Subcutaneous abdominal adipose tissue (tissue), 5 donors: ENCODE data around the gene GLIPR2.
A peak's percentile ranks its signal among the peaks of the same experiment; 100 is the strongest.
"Not testable (repeated sequence)": the region's sequence is repeated elsewhere in the genome, so short reads cannot be mapped to it uniquely, and the experiment has no call there.

Experiments used
- H3K27ac ChIP-seq: one replicate; pipeline ENCODE4 v1.7.0; 2013; ENCODE audit warnings: low read depth, mild to moderate bottlenecking, inconsistent platforms, low read length, moderate library complexity
- H3K27me3 ChIP-seq, 5 donors: one replicate each; pipeline ENCODE4 v1.7.0; 2013; ENCODE audit warnings: low read length in 5 of 5, inconsistent platforms in 1 of 5; ENCODE audit not compliant: control insufficient read depth in 5 of 5, insufficient read depth in 4 of 5
- H3K36me3 ChIP-seq, 5 donors: one replicate each; pipeline ENCODE4 v1.7.0; 2013; ENCODE audit warnings: low read length in 5 of 5; ENCODE audit not compliant: control insufficient read depth in 5 of 5, insufficient read depth in 5 of 5
- H3K4me1 ChIP-seq, 5 donors: one replicate each; pipeline ENCODE4 v1.7.0; 2013; ENCODE audit warnings: low read length in 5 of 5, mild to moderate bottlenecking in 3 of 5, moderate library complexity in 1 of 5; ENCODE audit not compliant: control insufficient read depth in 5 of 5, insufficient read depth in 5 of 5
- H3K4me3 ChIP-seq, 5 donors: one replicate each; pipeline ENCODE4 v1.7.0; 2013; ENCODE audit warnings: low read length in 5 of 5, low read depth in 1 of 5
- H3K9ac ChIP-seq, 5 donors: one replicate each; pipeline ENCODE4 v1.7.0; 2013; ENCODE audit warnings: low read length in 5 of 5, mild to moderate bottlenecking in 4 of 5, moderate library complexity in 3 of 5
- H3K9me3 ChIP-seq, 5 donors: one replicate each; pipeline ENCODE4 v1.7.0; 2013; ENCODE audit warnings: low read length in 5 of 5; ENCODE audit not compliant: control insufficient read depth in 5 of 5
- donor health status: healthy.
- donor health status: healthy.
- donor health status: healthy.
- donor health status: healthy.
- donor health status: healthy.

GLIPR2 gene

GRCh38 chr9:36150574-36151315 lies 14.2 kb downstream of the GLIPR2 start:
- H3K4me1 ChIP-seq = peaks cover 17 to 79% (median 64%) of the 10 kb centered on the region in 5 donors
- H3K9me3 ChIP-seq = peaks cover 0 to under 1% (median 0%) of the 10 kb centered on the region in 5 donors
- H3K36me3 ChIP-seq = peaks cover 0 to 37% (median 13%) of the 10 kb centered on the region in 5 donors
- H3K4me3 ChIP-seq = no peak overlapping the region
- H3K27me3 ChIP-seq = no peaks in the 10 kb centered on the region
- no peak overlapping the region for H3K27ac ChIP-seq
- H3K9ac ChIP-seq = peak overlapping the region in 3 of 5 donors; percentile 4 to 24 (median 7)

DNA sequence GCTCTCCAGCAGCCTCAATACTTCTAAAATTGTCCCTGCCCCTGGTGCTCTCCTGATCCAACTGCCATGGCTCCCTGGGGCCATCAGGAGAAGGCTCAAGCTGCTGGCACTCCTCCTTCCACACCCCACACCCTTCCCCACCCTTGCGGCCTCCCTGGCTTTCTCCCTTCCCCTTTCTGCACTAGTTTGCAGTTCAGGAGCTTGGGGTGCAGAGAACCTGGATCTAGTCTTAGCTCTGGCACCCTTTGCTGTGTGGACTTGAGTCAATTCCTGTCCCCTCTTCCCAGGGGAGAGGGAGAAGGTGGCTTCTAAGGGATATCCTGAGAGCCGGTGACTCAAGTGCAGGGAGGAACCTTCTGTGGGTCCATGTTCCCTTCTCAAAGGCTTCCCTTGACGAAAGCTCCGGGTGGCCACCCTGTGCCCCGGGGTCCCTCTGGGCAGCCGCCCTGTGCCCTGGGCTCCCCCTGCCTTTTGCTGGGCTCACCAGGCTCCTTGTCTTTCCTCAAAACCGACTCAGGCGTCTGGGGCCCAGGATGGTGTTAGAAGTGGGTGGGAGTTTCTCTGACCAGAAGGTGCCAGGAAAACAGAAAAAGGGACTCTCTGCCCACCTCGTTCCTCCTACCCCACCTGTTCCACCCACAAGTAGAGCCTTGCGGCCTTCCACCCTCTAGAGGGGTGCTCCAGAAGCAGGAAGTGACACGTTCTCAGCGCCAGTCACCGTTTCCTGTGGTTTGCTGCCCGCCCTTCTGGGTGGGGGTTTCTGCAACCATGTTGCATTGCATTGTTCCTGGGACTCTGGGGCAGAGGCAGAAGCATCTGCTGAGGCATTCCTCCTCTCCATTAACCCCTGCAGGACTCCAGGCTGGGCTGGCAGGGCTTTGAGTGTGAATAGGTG lies 15.0 kb downstream of the GLIPR2 start:
- Histone ChIP-seq H3K4me3 (no peak overlapping the region), H3K9ac (peak overlapping the region in 3 of 5 donors; percentile 7 to 24 (median 13))

GRCh38 chr9:36152741-36153438 lies 16.4 kb downstream of the GLIPR2 start:
- peak overlapping the region; percentile 31 for H3K27ac ChIP-seq
- H3K36me3 ChIP-seq = peaks cover 0 to 39% (median 15%) of the 10 kb centered on the region in 5 donors
- H3K4me1 ChIP-seq = peaks cover 17 to 69% (median 58%) of the 10 kb centered on the region in 5 donors
- H3K4me3 ChIP-seq = no peak overlapping the region
- H3K9me3 ChIP-seq = no peaks in the 10 kb centered on the region
- no peaks in the 10 kb centered on the region for H3K27me3 ChIP-seq
- H3K9ac ChIP-seq = peak overlapping the region in 1 of 5 donors; percentile 8

More for the DNA sequence above, 15.0 kb downstream of the GLIPR2 start:
- Histone ChIP-seq H3K27ac (peak overlapping the region; percentile 38), H3K9me3 (no peaks in the 10 kb centered on the region), H3K27me3 (no peaks in the 10 kb centered on the region), H3K36me3 (peaks cover 0 to 41% (median 15%) of the 10 kb centered on the region in 5 donors), H3K4me1 (peaks cover 17 to 80% (median 64%) of the 10 kb centered on the region in 5 donors)

- Histone ChIP-seq H3K9me3 (no peaks in the 10 kb centered on the region), H3K9ac (peak overlapping the region in 1 of 5 donors; percentile 8), H3K27ac (peak overlapping the region; percentile 79), H3K4me1 (peaks cover 12 to 68% (median 54%) of the 10 kb centered on the region in 5 donors), H3K27me3 (no peaks in the 10 kb centered on the region), H3K4me3 (no peak overlapping the region), H3K36me3 (peaks cover 0 to 34% (median 15%) of the 10 kb centered on the region in 5 donors)
Observed at GRCh38 chr9:36153746-36154145, 17.2 kb downstream of the GLIPR2 start.

GRCh38 chr9:36154331-36154952 lies 17.9 kb downstream of the GLIPR2 start:
- H3K9me3 ChIP-seq = no peaks in the 10 kb centered on the region
- peak overlapping the region in 2 of 5 donors; percentile 28 to 31 for H3K4me3 ChIP-seq

DNA sequence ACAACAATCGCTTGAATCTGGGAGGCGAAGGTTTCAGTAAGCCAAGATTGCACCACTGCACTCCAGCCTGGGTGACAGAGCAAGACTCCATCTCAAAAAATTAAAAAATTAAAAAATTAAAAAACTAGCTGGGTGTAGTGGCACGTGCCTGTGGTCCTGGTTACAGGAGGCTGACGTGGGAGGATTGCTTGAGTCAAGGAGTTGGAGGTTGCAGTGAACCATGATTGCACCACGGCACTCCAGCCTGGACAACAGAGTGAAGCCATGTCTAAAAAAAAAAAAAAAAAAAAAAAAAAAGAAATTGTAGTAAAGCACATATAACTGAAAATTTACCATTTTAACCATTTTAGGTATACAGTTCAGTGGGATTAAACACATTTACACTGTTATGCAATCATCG lies 19.6 kb downstream of the GLIPR2 start:
- Histone ChIP-seq H3K4me3 (no peak overlapping the region), H3K36me3 (peaks cover 0 to 23% (median 11%) of the 10 kb centered on the region in 5 donors), H3K9ac (no peak overlapping the region), H3K4me1 (peaks cover 5 to 56% (median 44%) of the 10 kb centered on the region in 5 donors), H3K27me3 (no peaks in the 10 kb centered on the region), H3K27ac (no peak overlapping the region), H3K9me3 (no peaks in the 10 kb centered on the region)

More at GRCh38 chr9:36154331-36154952, 17.9 kb downstream of the GLIPR2 start:
- no peaks in the 10 kb centered on the region for H3K27me3 ChIP-seq
- peaks cover 0 to 31% (median 15%) of the 10 kb centered on the region in 5 donors for H3K36me3 ChIP-seq
- peak overlapping the region; percentile 79 for H3K27ac ChIP-seq
- H3K4me1 ChIP-seq = peaks cover 8 to 68% (median 54%) of the 10 kb centered on the region in 5 donors
- H3K9ac ChIP-seq = peak overlapping the region in 4 of 5 donors; percentile 38 to 81 (median 52)

- peak overlapping the region; percentile 9 for H3K27ac ChIP-seq
- no peak overlapping the region for H3K9ac ChIP-seq
- H3K27me3 ChIP-seq = no peaks in the 10 kb centered on the region
- H3K36me3 ChIP-seq = peaks cover 0 to 18% (median 5%) of the 10 kb centered on the region in 5 donors
- peaks cover 3 to 52% (median 38%) of the 10 kb centered on the region in 5 donors for H3K4me1 ChIP-seq
- no peak overlapping the region for H3K4me3 ChIP-seq
- no peaks in the 10 kb centered on the region for H3K9me3 ChIP-seq
Observed at GRCh38 chr9:36158122-36158521, 21.6 kb downstream of the GLIPR2 start.

- Histone ChIP-seq H3K9ac (no peak overlapping the region), H3K27ac (peak overlapping the region; percentile 9), H3K4me3 (no peak overlapping the region), H3K27me3 (no peaks in the 10 kb centered on the region), H3K36me3 (peaks cover 0 to 15% (median 5%) of the 10 kb centered on the region in 5 donors), H3K9me3 (no peaks in the 10 kb centered on the region), H3K4me1 (peaks cover 3 to 53% (median 42%) of the 10 kb centered on the region in 5 donors)
Observed at GRCh38 chr9:36158917-36159316, 22.4 kb downstream of the GLIPR2 start.

DNA sequence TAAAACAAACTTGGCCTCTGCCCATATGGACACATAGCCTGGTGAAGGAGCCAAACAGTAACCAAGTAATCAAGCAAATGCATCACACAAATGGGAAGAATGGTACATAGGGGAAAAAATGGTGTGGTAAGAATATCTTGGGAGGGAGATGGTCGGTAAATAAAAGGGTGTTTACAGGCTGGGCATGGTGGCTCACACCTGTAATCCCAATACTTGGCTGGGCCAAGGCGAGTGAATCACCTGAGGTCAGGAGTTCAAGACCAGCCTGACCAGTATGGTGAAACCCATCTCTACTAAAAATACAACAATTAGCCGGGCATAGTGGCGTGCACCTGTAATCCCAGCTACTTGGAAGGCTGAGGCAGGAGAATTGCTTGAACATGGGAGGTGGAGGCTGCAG lies 23.0 kb downstream of the GLIPR2 start:
- not testable (repeated sequence) for H3K27me3 ChIP-seq, H3K9me3 ChIP-seq, H3K9ac ChIP-seq, H3K27ac ChIP-seq, H3K4me3 ChIP-seq
- peaks cover 0 to 47% (median 39%) of the 10 kb centered on the region in 5 donors for H3K4me1 ChIP-seq
- peaks cover 0 to 15% (median 5%) of the 10 kb centered on the region in 5 donors for H3K36me3 ChIP-seq
